CD14-positive monocyte (primary cell): ENCODE data around the gene PRKN. TPM values are rescaled to one million over a fixed set of nuclear protein-coding genes. Genes with fewer than 3 reads are reported as not detected.

Experiments
- DNase-seq, 3 donors: peaks; one replicate each; pipeline ENCODE4 v3.0.0-alpha.2; 2011 to 2022
- H2AFZ ChIP-seq: 2 replicates; pipeline ENCODE4 v1.6.0; 2012; ENCODE audit warnings: mild to moderate bottlenecking, low read depth, low read length, inconsistent platforms; ENCODE audit not compliant: insufficient read depth, poor library complexity, severe bottlenecking
- H3K27ac ChIP-seq, 2 donors: 1 replicate in 1 of 2; 2 replicates in 1 of 2; pipeline ENCODE4 v1.5.1; 2012 to 2013; ENCODE audit warnings: low read length in 2 of 2, control low read depth in 1 of 2, inconsistent platforms in 1 of 2, low read depth in 1 of 2, mild to moderate bottlenecking in 1 of 2
- H3K27me3 ChIP-seq, 2 donors: one replicate each; pipeline versions ENCODE4 v1.6.0 to v1.6.1; 2011 to 2013; ENCODE audit warnings: low read length in 2 of 2; ENCODE audit not compliant: control insufficient read depth in 2 of 2, insufficient read depth in 2 of 2
- H3K36me3 ChIP-seq, 2 donors: replicated peaks in 1 of 2; 1 replicate in 1 of 2; 2 replicates in 1 of 2; pipeline versions ENCODE4 v1.5.1 to v1.6.1; 2012 to 2013; ENCODE audit warnings: low read length in 2 of 2, control low read depth in 1 of 2, inconsistent platforms in 1 of 2, mild to moderate bottlenecking in 1 of 2; ENCODE audit not compliant: insufficient read depth in 2 of 2, control insufficient read depth in 1 of 2
- H3K4me1 ChIP-seq, 2 donors: 1 replicate in 1 of 2; 2 replicates in 1 of 2; pipeline versions ENCODE4 v1.5.1 to v1.6.1; 2012 to 2013; ENCODE audit warnings: low read length in 2 of 2, control low read depth in 1 of 2, inconsistent platforms in 1 of 2, mild to moderate bottlenecking in 1 of 2, moderate library complexity in 1 of 2; ENCODE audit not compliant: insufficient read depth in 2 of 2, control insufficient read depth in 1 of 2
- H3K4me2 ChIP-seq: replicated peaks from 2 replicates; pipeline ENCODE3; 2012; ENCODE audit warnings: low read length, moderate library complexity, mild to moderate bottlenecking; ENCODE audit not compliant: poor library complexity, severe bottlenecking; ENCODE audit errors: extremely low read depth
- H3K4me3 ChIP-seq, 3 experiments: fragments of 200-600 bp in 1 of 3; sonication (generic) in 1 of 3; replicated peaks in 1 of 3; 1 replicate in 2 of 3; 2 replicates in 1 of 3; pipeline ENCODE4 v1.5.1; 2011 to 2013; ENCODE audit warnings: low read length in 3 of 3, mild to moderate bottlenecking in 3 of 3, control low read depth in 2 of 3, low read depth in 2 of 3, inconsistent platforms in 1 of 3, moderate library complexity in 1 of 3
- H3K79me2 ChIP-seq: 2 replicates; pipeline ENCODE4 v1.6.0; 2012; ENCODE audit warnings: mild to moderate bottlenecking, control low read depth, inconsistent platforms, low read length, moderate library complexity; ENCODE audit not compliant: insufficient read depth
- H3K9ac ChIP-seq: 2 replicates; pipeline ENCODE4 v1.6.0; 2017; ENCODE audit warnings: low read length, mild to moderate bottlenecking; ENCODE audit not compliant: insufficient read depth, poor library complexity, severe bottlenecking
- H3K9me3 ChIP-seq, 2 donors: replicated peaks in 1 of 2; 1 replicate in 1 of 2; 2 replicates in 1 of 2; pipeline versions ENCODE4 v1.5.1 to v1.6.1; 2012 to 2013; ENCODE audit warnings: low read length in 2 of 2, control low read depth in 1 of 2; ENCODE audit not compliant: control insufficient read depth in 1 of 2, insufficient read depth in 1 of 2
- H4K20me1 ChIP-seq: 2 replicates; pipeline ENCODE4 v1.6.0; 2012; ENCODE audit warnings: mild to moderate bottlenecking, low read length, control low read depth, moderate library complexity; ENCODE audit not compliant: insufficient read depth
- H3K27ac Mint-ChIP-seq, 7 donors: one replicate each; pipeline ENCODE4 v1.8.0; 2020; ENCODE audit warnings: mild to moderate bottlenecking in 7 of 7, mixed read lengths in 7 of 7, moderate library complexity in 6 of 7, inconsistent platforms in 2 of 7
- H3K27me3 Mint-ChIP-seq, 3 donors: one replicate each; pipeline ENCODE4 v1.8.0; 2021 to 2022; ENCODE audit warnings: low read depth in 3 of 3, mild to moderate bottlenecking in 3 of 3, mixed read lengths in 3 of 3, moderate library complexity in 3 of 3, inconsistent platforms in 1 of 3
- H3K36me3 Mint-ChIP-seq, 2 donors: one replicate each; pipeline ENCODE4 v1.8.0; 2020; ENCODE audit warnings: mixed read lengths in 2 of 2, inconsistent platforms in 1 of 2, mild to moderate bottlenecking in 1 of 2
- H3K4me1 Mint-ChIP-seq: one replicate; pipeline ENCODE4 v1.8.0; 2020; ENCODE audit warnings: mild to moderate bottlenecking, mixed read lengths
- H3K4me3 Mint-ChIP-seq, 2 donors: one replicate each; pipeline ENCODE4 v1.8.0; 2020; ENCODE audit warnings: mild to moderate bottlenecking in 2 of 2, mixed read lengths in 2 of 2, moderate library complexity in 1 of 2
- H3K9me3 Mint-ChIP-seq, 7 donors: one replicate each; pipeline ENCODE4 v1.8.0; 2020 to 2022; ENCODE audit warnings: mixed read lengths in 7 of 7, mild to moderate bottlenecking in 6 of 7, moderate library complexity in 6 of 7, inconsistent platforms in 2 of 7
- CTCF ChIP-seq: fragments of 200-600 bp; IDR thresholded peaks from one replicate; pipeline ENCODE4 v1.8.0; 2022; ENCODE audit warnings: antibody characterized with exemption, mild to moderate bottlenecking
- WGBS: methylation state at CpG from one replicate; pipeline ENCODE4 v1.1.5; 2013; ENCODE audit warnings: missing lambda C conversion rate; ENCODE audit not compliant: insufficient coverage; 5-methylcytosine and 5-hydroxymethylcytosine counted together
- intact Hi-C, 2 donors: fragments of 100-400 bp; cut with micrococcal nuclease; formaldehyde crosslinking; loops; one replicate each; pipeline versions ENCODE4 v1.15.0 to v1.15.1; 2023
- polyA plus RNA-seq, 3 donors: library from polyadenylated mRNA; depleted of rRNA in 1 of 3; unstranded in 2 of 3; stranded (reverse) in 1 of 3; fragments of 300-500 nt in 2 of 3; fragments of >200 nt in 1 of 3; fragmentation: Illumina TruSeq in 2 of 3; gene quantifications; 1 replicate in 2 of 3; 2 replicates in 1 of 3; pipeline ENCODE4 v1.2.3, GENCODE V29; 2012 to 2021

Gene PRKN
- polyA plus RNA-seq, 3 donors: 0.19 to 0.21 TPM; not detected in 1

- intact Hi-C loops: no loop called here
- H3K9ac ChIP-seq: no peak overlapping the region
- Mint-ChIP-seq H3K4me1 (no peaks in the 10 kb centered on the region), H3K9me3 (peaks cover 14 to 35% (median 29%) of the 10 kb centered on the region in 7 donors), H3K4me3 (no peak overlapping the region), H3K27me3 (peaks cover 0 to 4% (median 0%) of the 10 kb centered on the region in 3 donors), H3K36me3 (no peaks in the 10 kb centered on the region), H3K27ac (no peak overlapping the region)
- no peaks in the 10 kb centered on the region for H3K36me3 ChIP-seq
- no peak overlapping the region for H3K4me2 ChIP-seq
- no peak for TF ChIP-seq CTCF
- no peaks in the 10 kb centered on the region for H3K4me1 ChIP-seq
- H3K9me3 ChIP-seq: peaks cover 13 to 22% of the 10 kb centered on the region in 2 donors
- H4K20me1 ChIP-seq: no peaks in the 10 kb centered on the region
- H3K27ac ChIP-seq: no peak overlapping the region
- H3K27me3 ChIP-seq: no peaks in the 10 kb centered on the region
- DNase-seq: no peak
- H2AFZ ChIP-seq: no peak overlapping the region
- H3K79me2 ChIP-seq: no peaks in the 10 kb centered on the region
- H3K4me3 ChIP-seq: no peak overlapping the region
- WGBS: 100% methylated on average over 3 of the region's 4 CpGs
Observed at GRCh38 chr6:161327360-161327953, 1400.1 kb downstream of the PRKN start.

GRCh38 chr6:161319231-161319630, 1408.3 kb downstream of the PRKN start:
- intact Hi-C loops: no loop called here
- Histone ChIP-seq H3K27me3 (no peaks in the 10 kb centered on the region), H3K4me1 (no peaks in the 10 kb centered on the region), H2AFZ (no peak overlapping the region), H3K79me2 (no peaks in the 10 kb centered on the region), H4K20me1 (no peaks in the 10 kb centered on the region), H3K36me3 (no peaks in the 10 kb centered on the region), H3K4me3 (no peak overlapping the region), H3K9ac (no peak overlapping the region), H3K27ac (no peak overlapping the region), H3K9me3 (peaks cover 0 to 13% of the 10 kb centered on the region in 2 donors), H3K4me2 (no peak overlapping the region)
- no peak for DNase-seq
- Mint-ChIP-seq H3K27me3 (peaks cover 0 to 3% (median 2%) of the 10 kb centered on the region in 3 donors), H3K4me3 (no peak overlapping the region), H3K36me3 (no peaks in the 10 kb centered on the region), H3K27ac (no peak overlapping the region), H3K4me1 (no peaks in the 10 kb centered on the region), H3K9me3 (peaks cover 7 to 20% (median 13%) of the 10 kb centered on the region in 7 donors)
- TF ChIP-seq CTCF: no peak
- 83% methylated on average over 1 of the region's 2 CpGs for WGBS
